Measurements from ENCODE around the gene MAZ.

Gene MAZ

GRCh38 chr16:29858149-29858849 is 52.0 kb downstream of the MAZ start:
- DNase-seq: no peak

- DNase-seq: no peak
These were observed 52.6 kb downstream of the MAZ start for GRCh38 chr16:29858974-29859373.

GRCh38 chr16:29860218-29860617 is 53.9 kb downstream of the MAZ start:
- DNase-seq: no peak
